Breast epithelium (tissue), 3 donors: ENCODE data around the gene GPC5.

Source experiments
- CTCF ChIP-seq, 3 donors: fragments of 450-650 bp; IDR thresholded peaks; one replicate each; pipeline ENCODE4 v1.5.1; 2016 to 2017; ENCODE audit warnings: antibody characterized with exemption in 3 of 3, mild to moderate bottlenecking in 3 of 3, moderate library complexity in 3 of 3
- POLR2A ChIP-seq: fragments of 450-650 bp; IDR thresholded peaks from one replicate; pipeline ENCODE4 v1.6.1; 2016; ENCODE audit warnings: antibody characterized with exemption, mild to moderate bottlenecking, moderate library complexity

DNA sequence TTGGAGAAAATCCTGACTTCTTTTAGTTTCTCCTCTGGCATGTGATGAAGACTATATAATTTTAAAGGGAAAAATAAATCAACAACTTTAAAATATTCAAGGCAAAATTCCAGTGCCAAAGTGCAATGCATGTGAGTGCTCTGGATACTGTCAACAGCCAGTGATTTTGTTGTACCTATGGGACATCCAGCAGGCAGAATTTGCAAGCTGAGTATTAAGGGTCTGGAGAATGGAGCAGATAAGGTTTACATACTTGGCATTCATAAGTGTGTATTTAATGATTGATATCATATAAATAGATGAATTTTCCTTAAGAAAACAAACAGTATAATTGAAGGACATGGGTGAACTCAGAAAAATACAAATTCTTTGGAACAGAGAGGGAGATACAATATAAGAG lies 703.4 kb downstream of the GPC5 start:
- TF ChIP-seq CTCF (IDR thresholded peaks at IDR 0.05) = no peak
- TF ChIP-seq POLR2A = no peak
